CD4-positive, alpha-beta T cell (primary cell): Measurements from ENCODE around the gene FCHSD1. TPM values are rescaled to one million over a fixed set of nuclear protein-coding genes. Genes with fewer than 3 reads are reported as not detected.

ENCODE experiments used
- ATAC-seq: fragments of 200-7000 bp; cut with Tn5 transposase; one replicate; pipeline ENCODE4 v1.10.0; 2022; ENCODE audit warnings: mild to moderate bottlenecking; ENCODE audit not compliant: poor library complexity
- CTCF ChIA-PET: fragments of 350-600 bp; sonication (Branson Sonifier 250); formaldehyde crosslinking; loops from one replicate; lab custom pipeline; 2021; ENCODE audit warnings: antibody characterized with exemption, inconsistent platforms; lab: Charles Lee
- POLR2A ChIA-PET: fragments of 350-600 bp; sonication (Branson Sonifier 250); formaldehyde crosslinking; loops from one replicate; lab custom pipeline; 2021; ENCODE audit warnings: antibody characterized with exemption, inconsistent platforms; lab: Charles Lee
- DNase-seq, 14 experiments: peaks; one replicate each; pipeline ENCODE4 v3.0.0-alpha.2; 2013 to 2020; ENCODE audit warnings: mixed read lengths in 2 of 14
- H3K27ac ChIP-seq, 2 donors: one replicate each; pipeline versions ENCODE4 v1.5.1 to v1.7.0; 2013; ENCODE audit warnings: low read length in 2 of 2, low read depth in 1 of 2, mild to moderate bottlenecking in 1 of 2
- H3K27me3 ChIP-seq, 2 experiments: 1 replicate in 1 of 2; 2 replicates in 1 of 2; pipeline versions ENCODE4 v1.6.1 to v1.7.0; 2013; ENCODE audit warnings: low read length in 2 of 2, control low read depth in 1 of 2, mild to moderate bottlenecking in 1 of 2, moderate library complexity in 1 of 2; ENCODE audit not compliant: insufficient read depth in 2 of 2, control insufficient read depth in 1 of 2
- H3K36me3 ChIP-seq: one replicate; pipeline ENCODE4 v1.6.1; 2013; ENCODE audit warnings: low read length, control low read depth; ENCODE audit not compliant: insufficient read depth
- H3K4me1 ChIP-seq: one replicate; pipeline ENCODE4 v1.6.1; 2013; ENCODE audit warnings: low read length, control low read depth; ENCODE audit not compliant: insufficient read depth
- H3K4me3 ChIP-seq: one replicate; pipeline ENCODE4 v1.5.1; 2013; ENCODE audit warnings: mild to moderate bottlenecking, low read length, moderate library complexity
- H3K9me3 ChIP-seq, 2 experiments: 1 replicate in 1 of 2; 2 replicates in 1 of 2; pipeline versions ENCODE4 v1.6.1 to v1.7.0; 2013; ENCODE audit warnings: low read length in 2 of 2, mild to moderate bottlenecking in 2 of 2, control low read depth in 1 of 2, moderate library complexity in 1 of 2; ENCODE audit not compliant: control insufficient read depth in 1 of 2, insufficient read depth in 1 of 2
- H3K27ac Mint-ChIP-seq: one replicate; pipeline ENCODE4 v1.8.0; 2020; ENCODE audit warnings: mixed read lengths
- H3K27me3 Mint-ChIP-seq: one replicate; pipeline ENCODE4 v1.8.0; 2021; ENCODE audit warnings: mixed read lengths
- H3K36me3 Mint-ChIP-seq: one replicate; pipeline ENCODE4 v1.8.0; 2021; ENCODE audit warnings: low read depth, mixed read lengths
- H3K4me1 Mint-ChIP-seq: one replicate; pipeline ENCODE4 v1.8.0; 2021; ENCODE audit warnings: low read depth, mixed read lengths
- H3K4me3 Mint-ChIP-seq: one replicate; pipeline ENCODE4 v1.8.0; 2020; ENCODE audit warnings: mild to moderate bottlenecking, mixed read lengths
- H3K9me3 Mint-ChIP-seq: one replicate; pipeline ENCODE4 v1.8.0; 2020; ENCODE audit warnings: mixed read lengths
- CTCF ChIP-seq: fragments of 200-600 bp; IDR thresholded peaks from one replicate; pipeline ENCODE4 v1.8.0; 2022; ENCODE audit warnings: antibody characterized with exemption, mild to moderate bottlenecking
- intact Hi-C, 2 experiments: fragments of 100-400 bp; cut with DNase I in 1 of 2; cut with micrococcal nuclease in 1 of 2; formaldehyde crosslinking; loops; one replicate each; pipeline versions ENCODE4 v1.15.1 to v1.9.0; 2023 to 2025; cut with DNase I, micrococcal nuclease
- total RNA-seq, 174 experiments: library from RNA in 2 of 174; stranded (reverse) in 2 of 174; gene quantifications; one replicate each; pipeline ENCODE4 v1.2.3 and lab custom pipeline; 2021 to 2026

The FCHSD1 gene
- total RNA-seq, 2 experiments from 2014 or later, result 79.8 to 86.8 TPM

- no peaks in the 10 kb centered on the region for H3K4me1 Mint-ChIP-seq
- intact Hi-C loops, result no loop called here
- H3K36me3 Mint-ChIP-seq, result no peaks in the 10 kb centered on the region
- no peak overlapping the region for H3K27ac ChIP-seq
- DNase-seq, result no peak
- no peak overlapping the region for H3K4me3 Mint-ChIP-seq
- TF ChIP-seq CTCF, result no peak
- H3K27me3 Mint-ChIP-seq, result no peaks in the 10 kb centered on the region
- no peaks in the 10 kb centered on the region for H3K9me3 Mint-ChIP-seq
- H3K27me3 ChIP-seq, result no peaks in the 10 kb centered on the region
- ChIA-PET CTCF (no interaction called here), POLR2A (no interaction called here)
- ATAC-seq, result no peak
- no peaks in the 10 kb centered on the region for H3K9me3 ChIP-seq
- no peaks in the 10 kb centered on the region for H3K36me3 ChIP-seq
- no peaks in the 10 kb centered on the region for H3K4me1 ChIP-seq
- no peak overlapping the region for H3K27ac Mint-ChIP-seq
- H3K4me3 ChIP-seq, result no peak overlapping the region
These were observed 23.5 kb upstream of the FCHSD1 start for GRCh38 chr5:141674747-141675146.

GRCh38 chr5:141672841-141673813 lies 21.9 kb upstream of the FCHSD1 start:
- no peak overlapping the region for H3K27ac Mint-ChIP-seq
- intact Hi-C loops, result no loop called here
- no peak for ATAC-seq
- no peak for DNase-seq
- ChIA-PET CTCF (interaction anchor here (1.6 to 2.2 kb wide), 2 partner anchors 19 to 207 kb away, joined by 3 to 5 read pairs; no protein-coding TSS in a partner anchor), POLR2A (interaction anchor here (1.3 kb wide), 1 partner anchor 19 kb away, joined by 4 read pairs; no protein-coding TSS in a partner anchor)
- Histone ChIP-seq H3K4me1 (no peaks in the 10 kb centered on the region), H3K4me3 (no peak overlapping the region), H3K27ac (no peak overlapping the region), H3K36me3 (no peaks in the 10 kb centered on the region), H3K27me3 (no peaks in the 10 kb centered on the region), H3K9me3 (no peaks in the 10 kb centered on the region)
- no peak for TF ChIP-seq CTCF
- H3K27me3 Mint-ChIP-seq, result no peaks in the 10 kb centered on the region
- no peaks in the 10 kb centered on the region for H3K4me1 Mint-ChIP-seq
- no peaks in the 10 kb centered on the region for H3K9me3 Mint-ChIP-seq
- H3K36me3 Mint-ChIP-seq, result no peaks in the 10 kb centered on the region
- no peak overlapping the region for H3K4me3 Mint-ChIP-seq

GRCh38 chr5:141672071-141672840 lies 21.0 kb upstream of the FCHSD1 start:
- TF ChIP-seq CTCF, result no peak
- no peaks in the 10 kb centered on the region for H3K4me1 Mint-ChIP-seq
- no peak overlapping the region for H3K27ac Mint-ChIP-seq
- Histone ChIP-seq H3K4me3 (no peak overlapping the region), H3K27ac (no peak overlapping the region), H3K9me3 (no peaks in the 10 kb centered on the region), H3K27me3 (no peaks in the 10 kb centered on the region), H3K36me3 (no peaks in the 10 kb centered on the region), H3K4me1 (no peaks in the 10 kb centered on the region)
- intact Hi-C loops, result no loop called here
- ChIA-PET CTCF (interaction anchor here (1.6 to 2.2 kb wide), 2 partner anchors 20 to 207 kb away, joined by 3 to 5 read pairs; no protein-coding TSS in a partner anchor), POLR2A (interaction anchor here (1.3 kb wide), 1 partner anchor 20 kb away, joined by 4 read pairs; no protein-coding TSS in a partner anchor)
- no peak for ATAC-seq
- no peak for DNase-seq
- no peak overlapping the region for H3K4me3 Mint-ChIP-seq
- H3K9me3 Mint-ChIP-seq, result no peaks in the 10 kb centered on the region
- no peaks in the 10 kb centered on the region for H3K27me3 Mint-ChIP-seq
- H3K36me3 Mint-ChIP-seq, result no peaks in the 10 kb centered on the region
